Gastroesophageal sphincter (tissue), 4 donors: ENCODE data around the gene TTLL6. TPM values are rescaled to one million over a fixed set of nuclear protein-coding genes. Genes with fewer than 3 reads are reported as not detected.

Experiments
- ATAC-seq: fragments of 150-250 bp; one replicate; pipeline ENCODE4 v1.9.1; 2016; ENCODE audit warnings: mild to moderate bottlenecking, moderate library complexity
- H3K27ac ChIP-seq, 4 donors: fragments of 200-600 bp; sonication (generic) in 3 of 4; 1 replicate in 3 of 4; 2 replicates in 1 of 4; pipeline ENCODE4 v1.5.1; 2016 to 2019
- H3K27me3 ChIP-seq: fragments of 200-600 bp; sonication (generic); one replicate; pipeline ENCODE4 v1.5.1; 2019
- H3K36me3 ChIP-seq, 2 donors: fragments of 200-600 bp; sonication (generic); one replicate each; pipeline ENCODE4 v1.5.1; 2019; ENCODE audit warnings: control low read depth in 1 of 2
- H3K4me1 ChIP-seq, 3 donors: fragments of 200-600 bp; sonication (generic); 1 replicate in 2 of 3; 2 replicates in 1 of 3; pipeline ENCODE4 v1.5.1; 2016 to 2019; ENCODE audit warnings: control low read depth in 2 of 3
- H3K4me3 ChIP-seq, 2 donors: fragments of 200-600 bp; sonication (generic); one replicate each; pipeline ENCODE4 v1.5.1; 2019; ENCODE audit warnings: mild to moderate bottlenecking in 1 of 2, moderate library complexity in 1 of 2
- H3K9me3 ChIP-seq, 3 donors: fragments of 200-600 bp; sonication (generic); one replicate each; pipeline ENCODE4 v1.5.1; 2017 to 2019; ENCODE audit warnings: control low read depth in 2 of 3
- EP300 ChIP-seq: sonication (generic); formaldehyde crosslinking; IDR thresholded peaks from one replicate; pipeline ENCODE4 v1.6.1; 2017; ENCODE audit warnings: antibody characterized with exemption, mild to moderate bottlenecking
- POLR2A ChIP-seq, 2 donors: fragments of 450-650 bp; IDR thresholded peaks; one replicate each; pipeline ENCODE4 v1.6.1; 2017; ENCODE audit warnings: antibody characterized with exemption in 2 of 2, mild to moderate bottlenecking in 2 of 2, moderate library complexity in 1 of 2
- POLR2AphosphoS5 ChIP-seq: sonication (generic); formaldehyde crosslinking; IDR thresholded peaks from one replicate; pipeline ENCODE4 v1.6.1; 2017; ENCODE audit warnings: antibody characterized with exemption
- WGBS, 2 donors: methylation state at CpG; one replicate each; pipeline ENCODE4 v1.1.5; 2018; ENCODE audit warnings: low coverage in 1 of 2; 5-methylcytosine and 5-hydroxymethylcytosine counted together
- total RNA-seq, 4 donors: library from RNA; depleted of rRNA; stranded (reverse); fragments of >200 nt; gene quantifications; one replicate each; pipeline ENCODE4 v1.1.0, GENCODE V29; 2016
- TF ChIP-seq, protein P1 (sequence below), 4 experiments: fragments of 200-600 bp in 2 of 4; fragments of 450-650 bp in 2 of 4; sonication (generic) in 1 of 4; IDR thresholded peaks; one replicate each; pipeline ENCODE4 v1.5.1; 2017 to 2019; ENCODE audit warnings: antibody characterized with exemption in 4 of 4, mild to moderate bottlenecking in 2 of 4, moderate library complexity in 2 of 4

Gene TTLL6
- total RNA-seq, 4 donors from 2014 or later: not detected

DNA sequence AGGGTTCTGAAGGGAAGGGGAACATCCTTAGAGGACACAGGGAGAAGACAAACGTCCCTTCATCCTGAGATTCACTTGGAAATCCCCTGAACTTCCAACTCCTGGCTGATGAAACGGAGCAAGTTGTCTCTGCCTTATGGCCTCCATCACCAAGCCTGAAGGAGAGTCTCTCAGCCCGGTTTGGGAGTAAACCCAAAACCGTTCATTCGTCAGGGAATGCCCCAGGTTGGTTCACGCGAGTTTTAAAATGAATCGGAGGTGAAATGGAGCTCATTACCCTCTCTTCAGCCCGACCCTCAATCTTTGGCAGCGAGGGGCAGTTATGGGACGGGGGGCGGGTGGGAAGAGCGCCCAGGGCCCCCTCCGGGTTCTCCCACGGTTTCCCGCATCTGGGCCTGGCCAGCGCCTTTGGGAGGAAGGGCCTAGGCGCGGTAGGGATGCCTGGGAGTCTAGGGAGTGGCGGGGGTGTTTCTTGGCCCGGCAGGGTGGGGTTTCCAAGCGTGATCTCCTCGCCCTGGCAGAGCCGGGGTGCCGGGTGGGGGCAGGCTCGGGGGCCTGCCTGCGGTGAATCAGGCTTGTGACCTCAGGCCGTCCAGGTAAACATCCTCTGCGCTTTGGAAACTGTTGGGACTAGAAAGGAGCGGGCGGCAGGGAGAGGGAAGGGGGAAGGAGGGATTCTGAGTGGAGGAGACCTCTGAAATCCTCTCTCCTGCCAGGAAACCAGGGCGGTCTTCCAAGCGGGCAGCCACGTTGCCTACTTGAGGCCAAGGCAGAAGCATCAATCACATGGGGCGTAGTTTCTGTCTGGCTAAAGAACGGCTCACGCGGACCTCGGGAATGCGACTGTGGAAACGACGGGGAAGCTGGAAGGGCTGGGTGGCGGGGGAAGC, 64.4 kb downstream of the TTLL6 start:
- no peak for TF ChIP-seq POLR2A (IDR thresholded peaks at IDR 0.05)
- TF ChIP-seq EP300: no peak
- TF ChIP-seq, protein P1, sequence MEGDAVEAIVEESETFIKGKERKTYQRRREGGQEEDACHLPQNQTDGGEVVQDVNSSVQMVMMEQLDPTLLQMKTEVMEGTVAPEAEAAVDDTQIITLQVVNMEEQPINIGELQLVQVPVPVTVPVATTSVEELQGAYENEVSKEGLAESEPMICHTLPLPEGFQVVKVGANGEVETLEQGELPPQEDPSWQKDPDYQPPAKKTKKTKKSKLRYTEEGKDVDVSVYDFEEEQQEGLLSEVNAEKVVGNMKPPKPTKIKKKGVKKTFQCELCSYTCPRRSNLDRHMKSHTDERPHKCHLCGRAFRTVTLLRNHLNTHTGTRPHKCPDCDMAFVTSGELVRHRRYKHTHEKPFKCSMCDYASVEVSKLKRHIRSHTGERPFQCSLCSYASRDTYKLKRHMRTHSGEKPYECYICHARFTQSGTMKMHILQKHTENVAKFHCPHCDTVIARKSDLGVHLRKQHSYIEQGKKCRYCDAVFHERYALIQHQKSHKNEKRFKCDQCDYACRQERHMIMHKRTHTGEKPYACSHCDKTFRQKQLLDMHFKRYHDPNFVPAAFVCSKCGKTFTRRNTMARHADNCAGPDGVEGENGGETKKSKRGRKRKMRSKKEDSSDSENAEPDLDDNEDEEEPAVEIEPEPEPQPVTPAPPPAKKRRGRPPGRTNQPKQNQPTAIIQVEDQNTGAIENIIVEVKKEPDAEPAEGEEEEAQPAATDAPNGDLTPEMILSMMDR (IDR thresholded peaks at IDR 0.05): no peak
- TF ChIP-seq POLR2AphosphoS5: no peak
- ATAC-seq: no peak
- Histone ChIP-seq H3K4me1 (peaks cover 0 to 30% (median 10%) of the 10 kb centered on the region in 3 donors), H3K36me3 (no peaks in the 10 kb centered on the region), H3K27me3 (peaks cover 100% of the 10 kb centered on the region), H3K4me3 (no peak overlapping the region), H3K9me3 (no peaks in the 10 kb centered on the region), H3K27ac (no peak overlapping the region)
- WGBS, 2 donors: 3% methylated on average over 8 to 10 of the region's 43 CpGs

DNA sequence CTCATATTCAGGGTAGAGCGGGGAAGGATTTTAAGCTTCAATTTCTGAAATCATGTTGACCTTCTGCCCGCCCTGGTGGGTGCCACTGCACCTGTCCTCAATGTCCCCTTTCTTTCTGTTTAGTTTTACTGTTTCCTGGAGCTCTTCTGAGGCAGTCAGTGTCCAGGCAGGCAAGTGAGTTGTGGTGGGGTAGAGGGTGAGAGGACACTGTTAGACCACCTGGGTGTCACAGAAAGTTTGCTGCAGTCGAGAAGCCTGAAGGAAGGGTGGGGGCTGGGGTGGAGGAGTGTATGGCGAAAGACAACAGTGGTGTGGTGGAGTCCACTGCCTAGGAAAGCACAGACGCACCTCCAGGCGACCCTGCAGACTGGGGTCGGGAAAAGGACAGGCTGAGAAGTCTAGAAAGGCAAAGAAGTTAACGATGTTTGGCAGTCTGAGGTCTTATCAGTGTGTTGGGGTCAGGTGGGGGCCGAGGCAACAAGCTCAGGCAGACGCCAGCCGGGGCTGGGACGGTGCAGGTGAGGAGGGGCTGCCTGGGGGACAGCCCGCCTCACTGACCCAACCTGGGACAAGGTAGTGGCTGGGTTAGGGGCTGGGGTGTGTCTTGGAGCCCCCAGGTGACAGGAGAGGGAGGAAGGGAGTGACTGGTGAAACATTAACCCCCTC, 65.2 kb downstream of the TTLL6 start:
- peaks cover 0 to 30% (median 10%) of the 10 kb centered on the region in 3 donors for H3K4me1 ChIP-seq
- peaks cover 100% of the 10 kb centered on the region for H3K27me3 ChIP-seq
- ATAC-seq: no peak
- 3 to 6% methylated on average over 10 to 12 of the region's 13 CpGs for WGBS, 2 donors
- no peak overlapping the region for H3K27ac ChIP-seq
- H3K9me3 ChIP-seq: no peaks in the 10 kb centered on the region
- no peaks in the 10 kb centered on the region for H3K36me3 ChIP-seq
- H3K4me3 ChIP-seq: no peak overlapping the region
- no peak for TF ChIP-seq EP300
- TF ChIP-seq POLR2A (IDR thresholded peaks at IDR 0.05): no peak
- TF ChIP-seq, protein P1 (IDR thresholded peaks at IDR 0.05): no peak
- no peak for TF ChIP-seq POLR2AphosphoS5

DNA sequence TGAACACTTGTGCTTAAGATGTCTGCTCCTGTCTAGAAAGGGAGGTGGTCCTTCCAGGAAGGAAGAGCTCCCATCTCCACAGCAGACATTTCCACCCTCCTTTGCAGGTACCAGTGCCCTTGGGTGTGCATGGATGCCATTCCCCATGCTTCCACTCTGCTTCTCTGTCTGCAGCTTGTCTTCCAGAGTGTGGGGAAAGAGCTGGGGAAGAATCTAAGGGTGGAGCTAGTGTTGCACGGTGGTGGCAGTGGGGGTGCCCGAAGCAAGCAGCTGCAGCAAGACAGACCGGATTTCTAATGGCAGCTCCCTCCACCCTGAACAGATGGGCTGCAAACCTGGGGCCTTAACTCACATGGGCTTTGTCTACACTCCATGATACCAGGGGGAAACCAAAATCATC, 65.9 kb downstream of the TTLL6 start:
- no peak for ATAC-seq
- no CpG with 5 or more reads among the region's 3 CpGs for WGBS, 2 donors
- TF ChIP-seq POLR2AphosphoS5 (no peak), POLR2A (IDR thresholded peaks at IDR 0.05) (no peak), EP300 (no peak)
- TF ChIP-seq, protein P1 (IDR thresholded peaks at IDR 0.05): no peak
- Histone ChIP-seq H3K27me3 (peaks cover 100% of the 10 kb centered on the region), H3K27ac (no peak overlapping the region), H3K9me3 (no peaks in the 10 kb centered on the region), H3K4me3 (no peak overlapping the region), H3K4me1 (peaks cover 0 to 30% (median 10%) of the 10 kb centered on the region in 3 donors), H3K36me3 (no peaks in the 10 kb centered on the region)

DNA sequence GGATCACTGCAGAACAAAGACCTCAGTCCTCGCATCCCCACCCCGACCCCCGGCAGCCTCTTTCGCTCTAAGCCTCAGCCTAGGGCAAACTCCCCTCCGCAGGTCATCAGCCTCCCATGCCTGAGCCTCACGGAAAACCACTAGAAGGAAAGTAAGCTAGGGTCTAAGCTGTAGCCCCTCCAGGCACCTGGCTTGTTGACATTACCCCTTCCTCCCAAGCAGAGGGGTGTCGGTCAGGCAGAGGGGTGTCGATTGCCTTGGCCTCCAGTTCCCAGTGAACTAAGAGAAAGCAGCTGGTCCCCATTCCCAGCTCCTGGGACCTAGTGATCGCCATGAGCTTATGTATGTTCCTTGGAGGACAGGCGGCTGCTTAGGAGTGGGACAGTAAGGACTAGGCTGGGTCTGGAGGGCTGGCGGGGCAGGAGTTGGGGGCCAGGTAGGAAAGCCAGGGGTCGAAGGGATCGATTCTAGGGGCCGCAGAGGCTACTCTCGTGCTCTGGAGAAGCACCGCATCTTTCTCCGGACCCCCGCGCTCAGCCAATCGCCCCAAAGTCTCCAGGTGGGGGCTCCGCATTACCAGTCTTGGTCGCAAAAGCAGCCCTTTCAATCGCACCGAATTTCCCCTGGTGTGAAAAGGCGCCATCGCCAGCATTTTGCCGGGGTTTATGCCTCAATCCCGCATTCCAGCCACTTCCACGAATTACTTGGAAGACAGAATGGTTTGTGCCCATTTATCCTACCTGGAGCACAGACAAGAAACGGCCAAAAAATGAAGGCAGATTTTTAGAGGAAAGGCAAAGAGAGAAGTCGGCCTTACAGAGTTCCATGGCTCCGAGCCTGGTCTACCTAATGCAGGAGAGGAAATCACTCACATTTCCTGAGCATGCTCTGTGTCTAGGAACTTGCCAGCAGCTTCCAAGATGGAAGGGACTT, 67.1 kb downstream of the TTLL6 start:
- no peak overlapping the region for H3K4me3 ChIP-seq

More for the DNA sequence above, 67.1 kb downstream of the TTLL6 start:
- 9 to 40% methylated on average over 1 to 11 of the region's 32 CpGs for WGBS, 2 donors
- H3K4me1 ChIP-seq: peaks cover 0 to 27% (median 5%) of the 10 kb centered on the region in 3 donors
- TF ChIP-seq, protein P1 (IDR thresholded peaks at IDR 0.05): no peak
- TF ChIP-seq EP300 (no peak), POLR2AphosphoS5 (no peak), POLR2A (IDR thresholded peaks at IDR 0.05) (no peak)
- H3K27me3 ChIP-seq: peaks cover 100% of the 10 kb centered on the region
- H3K36me3 ChIP-seq: no peaks in the 10 kb centered on the region
- no peak for ATAC-seq
- H3K9me3 ChIP-seq: no peaks in the 10 kb centered on the region
- no peak overlapping the region for H3K27ac ChIP-seq
